Measurements from ENCODE around the gene C16orf89. TPM values are rescaled to one million over a fixed set of nuclear protein-coding genes. Genes with fewer than 3 reads are reported as not detected.
"Not testable (repeated sequence)": the region's sequence is repeated elsewhere in the genome, so short reads cannot be mapped to it uniquely, and the experiment has no call there.

The C16orf89 gene
- polyA plus RNA-seq, 1 donor, result 3.1 TPM

DNA sequence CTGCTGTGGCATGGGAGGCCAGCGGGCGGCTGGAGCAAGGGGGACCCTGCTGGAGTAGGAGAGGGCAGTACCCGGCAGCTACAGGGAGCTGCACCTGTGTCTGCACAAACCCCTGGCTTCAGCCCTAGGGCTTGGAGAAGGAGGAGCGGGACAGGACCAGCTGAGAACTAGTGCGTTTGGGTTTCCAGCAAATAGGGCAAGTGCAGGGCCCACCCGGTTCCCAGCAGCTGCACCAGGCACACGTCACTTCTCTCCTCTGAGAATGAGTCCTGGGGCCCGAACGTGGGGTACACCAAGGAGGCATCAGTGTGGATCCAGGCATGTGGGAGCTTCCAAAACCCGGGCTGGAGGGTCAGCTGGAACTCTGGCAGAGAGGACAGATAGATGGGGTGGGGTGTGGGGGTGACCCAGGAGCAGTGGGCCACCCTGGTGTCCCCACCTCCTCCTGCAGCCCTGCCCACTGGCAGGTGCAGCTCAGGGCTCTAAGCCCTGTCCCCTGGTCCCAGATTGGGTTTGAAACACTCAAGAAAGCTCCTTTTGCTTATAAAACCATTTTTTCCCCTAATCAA lies 5.6 kb downstream of the C16orf89 start:
- Histone ChIP-seq H3K36me3 (ENCODE audit: control insufficient read depth, insufficient read depth, low read length) (no peaks in the 10 kb centered on the region), H3K9me3 (ENCODE audit: control insufficient read depth, low read depth, low read length) (no peaks in the 10 kb centered on the region), H3K27ac (ENCODE audit: low read length) (no peak overlapping the region), H3K27me3 (ENCODE audit: control insufficient read depth, insufficient read depth, low read length) (no peaks in the 10 kb centered on the region), H3K4me1 (ENCODE audit: control insufficient read depth, insufficient read depth, low read length) (peaks cover 5% of the 10 kb centered on the region), H3K4me3 (ENCODE audit: low read length) (no peak overlapping the region)
- no CpG with 5 or more reads among the region's 10 CpGs for WGBS (ENCODE audit: insufficient coverage, low lambda C conversion rate)
- no peak for DNase-seq

DNA sequence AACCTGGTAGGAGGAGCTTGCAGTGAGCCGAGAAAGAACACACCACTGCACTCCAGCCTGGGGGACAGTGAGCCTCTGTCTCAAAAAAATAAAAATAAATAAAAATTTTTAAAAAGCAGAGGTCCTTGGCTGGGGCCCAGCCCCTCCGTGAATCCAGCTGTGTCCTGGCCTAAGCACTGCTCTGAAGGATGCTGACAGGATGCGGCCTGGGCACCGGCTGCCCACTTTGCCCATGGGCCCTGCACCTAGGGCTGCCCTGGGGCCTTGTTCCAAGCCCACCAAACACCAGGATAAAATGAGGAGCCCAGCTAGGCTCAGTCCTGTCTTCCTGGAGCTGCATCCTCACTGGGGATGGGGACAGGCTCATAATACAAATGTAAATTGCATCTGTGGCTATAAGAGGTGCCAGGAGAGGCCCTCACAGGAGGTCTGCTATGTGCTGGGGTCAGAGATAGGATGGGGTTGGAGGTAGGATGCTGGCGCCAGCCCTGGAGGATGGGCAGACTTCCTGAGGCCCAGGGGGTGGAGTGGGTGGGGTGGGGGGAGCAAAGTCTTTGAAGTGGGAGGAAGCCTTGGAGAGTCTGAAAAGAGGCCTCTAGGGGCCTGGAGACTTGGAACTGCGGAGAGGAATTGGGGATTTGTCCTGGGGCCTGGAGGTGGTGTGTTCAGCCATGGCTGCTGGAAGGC lies 6.2 kb downstream of the C16orf89 start:
- no peaks in the 10 kb centered on the region for H3K36me3 ChIP-seq (ENCODE audit: control insufficient read depth, insufficient read depth, low read length)
- no peaks in the 10 kb centered on the region for H3K27me3 ChIP-seq (ENCODE audit: control insufficient read depth, insufficient read depth, low read length)
- H3K27ac ChIP-seq (ENCODE audit: low read length), result no peak overlapping the region
- DNase-seq, result no peak
- no peaks in the 10 kb centered on the region for H3K9me3 ChIP-seq (ENCODE audit: control insufficient read depth, low read depth, low read length)
- no CpG with 5 or more reads among the region's 6 CpGs for WGBS (ENCODE audit: insufficient coverage, low lambda C conversion rate)
- peaks cover 1% of the 10 kb centered on the region for H3K4me1 ChIP-seq (ENCODE audit: control insufficient read depth, insufficient read depth, low read length)
- no peak overlapping the region for H3K4me3 ChIP-seq (ENCODE audit: low read length)

DNA sequence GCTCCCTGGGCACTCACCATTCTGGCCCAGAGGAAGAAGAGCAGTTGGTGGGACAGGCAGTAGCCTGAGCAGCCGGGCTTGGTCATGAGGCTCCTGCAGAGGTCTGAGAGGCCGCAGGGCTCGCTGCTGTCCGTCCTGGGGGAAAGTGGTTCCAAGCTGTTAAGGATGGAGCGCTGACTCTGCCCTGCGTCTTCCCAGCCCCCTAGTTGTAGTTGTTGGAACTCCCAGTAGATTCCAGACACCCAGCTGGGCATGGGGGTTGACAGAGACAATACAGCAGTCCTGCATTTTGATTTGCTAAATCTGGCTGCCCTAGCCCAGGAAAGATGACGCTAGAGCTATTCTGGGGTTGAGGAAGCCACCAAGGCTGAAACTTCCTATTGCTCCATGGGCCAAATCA lies 7.3 kb downstream of the C16orf89 start:
- Histone ChIP-seq H3K36me3 (ENCODE audit: control insufficient read depth, insufficient read depth, low read length) (no peaks in the 10 kb centered on the region), H3K27ac (ENCODE audit: low read length) (no peak overlapping the region), H3K4me1 (ENCODE audit: control insufficient read depth, insufficient read depth, low read length) (no peaks in the 10 kb centered on the region), H3K4me3 (ENCODE audit: low read length) (no peak overlapping the region), H3K9me3 (ENCODE audit: control insufficient read depth, low read depth, low read length) (no peaks in the 10 kb centered on the region), H3K27me3 (ENCODE audit: control insufficient read depth, insufficient read depth, low read length) (no peaks in the 10 kb centered on the region)
- no peak for DNase-seq
- no CpG with 5 or more reads among the region's 7 CpGs for WGBS (ENCODE audit: insufficient coverage, low lambda C conversion rate)

- DNase-seq, result peak in 1 of 2 donors; percentile 26
- Histone ChIP-seq H3K36me3 (ENCODE audit: control insufficient read depth, insufficient read depth, low read length) (no peaks in the 10 kb centered on the region), H3K9me3 (ENCODE audit: control insufficient read depth, low read depth, low read length) (no peaks in the 10 kb centered on the region), H3K4me1 (ENCODE audit: control insufficient read depth, insufficient read depth, low read length) (no peaks in the 10 kb centered on the region), H3K27me3 (ENCODE audit: control insufficient read depth, insufficient read depth, low read length) (no peaks in the 10 kb centered on the region), H3K27ac (ENCODE audit: low read length) (no peak overlapping the region), H3K4me3 (ENCODE audit: low read length) (no peak overlapping the region)
- no CpG with 5 or more reads among the region's 11 CpGs for WGBS (ENCODE audit: insufficient coverage, low lambda C conversion rate)
These were observed 9.4 kb downstream of the C16orf89 start for GRCh38 chr16:5056352-5056751.

DNA sequence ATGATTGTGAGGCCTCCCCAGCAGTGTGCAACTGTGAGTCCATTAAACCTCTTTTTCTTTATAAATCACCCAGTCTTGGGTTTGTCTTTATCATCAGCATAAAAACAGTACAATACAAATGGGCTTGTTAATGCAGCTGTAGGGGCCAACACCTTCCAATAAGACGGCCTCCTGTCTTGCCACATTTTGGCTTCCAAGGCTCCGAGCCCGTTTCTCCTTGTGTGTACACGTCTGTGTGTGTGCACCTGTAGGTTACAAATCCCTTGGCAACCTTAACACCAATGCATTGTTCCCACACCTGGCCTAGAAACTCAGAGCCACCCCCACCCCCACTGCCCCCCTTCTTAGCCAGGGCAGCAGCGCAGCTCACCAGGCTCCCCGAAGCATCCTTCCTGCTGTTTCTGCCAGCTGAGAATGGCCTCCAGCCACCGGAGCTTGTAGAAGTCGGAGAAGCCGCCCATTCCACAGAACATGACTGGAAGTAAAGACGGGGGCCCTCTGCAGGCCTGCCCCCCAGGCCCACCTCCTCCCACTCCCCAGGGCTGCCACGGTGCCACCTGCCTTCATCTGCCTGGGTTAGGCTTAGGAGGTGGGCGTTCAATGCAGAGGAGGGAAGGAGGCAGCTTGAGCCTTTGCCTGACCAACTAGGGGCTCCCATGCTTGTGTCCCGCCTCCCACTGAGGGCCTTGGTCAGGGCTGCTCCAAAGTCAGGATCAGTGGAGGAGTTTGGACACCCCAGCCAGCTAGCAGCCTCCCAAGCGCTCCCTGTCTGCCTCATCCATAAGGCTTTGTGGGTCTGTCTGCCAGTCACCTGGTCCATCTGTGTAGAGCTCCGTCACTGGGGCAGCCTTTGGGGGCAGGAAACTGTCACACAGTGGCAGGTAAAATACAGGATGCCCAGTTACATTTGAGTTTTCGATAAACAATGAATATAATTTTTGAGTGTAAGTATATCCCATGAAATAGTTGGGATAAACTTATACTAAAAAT lies 10.6 kb downstream of the C16orf89 start:
- no CpG with 5 or more reads among the region's 16 CpGs for WGBS (ENCODE audit: insufficient coverage, low lambda C conversion rate)
- no peak for DNase-seq
- Histone ChIP-seq H3K9me3 (ENCODE audit: control insufficient read depth, low read depth, low read length) (no peaks in the 10 kb centered on the region), H3K4me3 (ENCODE audit: low read length) (no peak overlapping the region), H3K36me3 (ENCODE audit: control insufficient read depth, insufficient read depth, low read length) (no peaks in the 10 kb centered on the region), H3K27me3 (ENCODE audit: control insufficient read depth, insufficient read depth, low read length) (no peaks in the 10 kb centered on the region), H3K4me1 (ENCODE audit: control insufficient read depth, insufficient read depth, low read length) (no peaks in the 10 kb centered on the region), H3K27ac (ENCODE audit: low read length) (no peak overlapping the region)

GRCh38 chr16:5046914-5047313 lies 18.8 kb downstream of the C16orf89 start:
- Histone ChIP-seq H3K27me3 (ENCODE audit: control insufficient read depth, insufficient read depth, low read length) (no peaks in the 10 kb centered on the region), H3K4me1 (ENCODE audit: control insufficient read depth, insufficient read depth, low read length) (no peaks in the 10 kb centered on the region), H3K4me3 (ENCODE audit: low read length) (no peak overlapping the region), H3K9me3 (ENCODE audit: control insufficient read depth, low read depth, low read length) (no peaks in the 10 kb centered on the region), H3K27ac (ENCODE audit: low read length) (no peak overlapping the region), H3K36me3 (ENCODE audit: control insufficient read depth, insufficient read depth, low read length) (no peaks in the 10 kb centered on the region)
- WGBS (ENCODE audit: insufficient coverage, low lambda C conversion rate), result no CpG with 5 or more reads among the region's 2 CpGs
- no peak for DNase-seq

- no peak overlapping the region for H3K4me3 ChIP-seq (ENCODE audit: low read length)
- DNase-seq, result no peak
- no peaks in the 10 kb centered on the region for H3K4me1 ChIP-seq (ENCODE audit: control insufficient read depth, insufficient read depth, low read length)
- no CpG with 5 or more reads among the region's 10 CpGs for WGBS (ENCODE audit: insufficient coverage, low lambda C conversion rate)
- no peak overlapping the region for H3K27ac ChIP-seq (ENCODE audit: low read length)
- H3K27me3 ChIP-seq (ENCODE audit: control insufficient read depth, insufficient read depth, low read length), result no peaks in the 10 kb centered on the region
- no peaks in the 10 kb centered on the region for H3K36me3 ChIP-seq (ENCODE audit: control insufficient read depth, insufficient read depth, low read length)
- H3K9me3 ChIP-seq (ENCODE audit: control insufficient read depth, low read depth, low read length), result no peaks in the 10 kb centered on the region
These were observed 20.1 kb downstream of the C16orf89 start for GRCh38 chr16:5045499-5046115.

DNA sequence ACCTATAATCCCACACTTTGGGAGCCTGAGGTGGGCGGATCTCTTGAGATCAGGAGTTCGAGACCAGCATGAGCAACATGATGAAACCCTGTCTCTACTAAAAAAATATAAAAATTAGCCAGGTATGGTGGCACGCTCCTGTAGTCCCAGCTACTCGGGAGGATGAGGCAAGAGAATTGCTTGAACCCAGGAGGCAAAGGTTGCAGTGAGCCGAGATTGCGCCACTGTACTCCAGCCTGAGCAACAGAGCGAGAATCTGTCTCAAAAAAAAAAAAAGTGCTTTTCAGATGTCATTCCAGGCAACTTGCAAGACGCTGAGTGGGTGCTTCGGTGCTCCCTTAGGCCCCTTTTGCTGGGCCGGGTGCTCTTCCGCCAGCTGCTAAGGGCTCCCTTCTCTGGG lies 21.2 kb downstream of the C16orf89 start:
- WGBS (ENCODE audit: insufficient coverage, low lambda C conversion rate), result no CpG with 5 or more reads among the region's 11 CpGs
- H3K27me3 ChIP-seq (ENCODE audit: control insufficient read depth, insufficient read depth, low read length); DNase-seq; H3K9me3 ChIP-seq (ENCODE audit: control insufficient read depth, low read depth, low read length); H3K27ac ChIP-seq (ENCODE audit: low read length); H3K36me3 ChIP-seq (ENCODE audit: control insufficient read depth, insufficient read depth, low read length); H3K4me3 ChIP-seq (ENCODE audit: low read length); H3K4me1 ChIP-seq (ENCODE audit: control insufficient read depth, insufficient read depth, low read length): not testable (repeated sequence)

GRCh38 chr16:5044011-5044540 lies 21.7 kb downstream of the C16orf89 start:
- no peak overlapping the region for H3K4me3 ChIP-seq (ENCODE audit: low read length)
- H3K27ac ChIP-seq (ENCODE audit: low read length), result no peak overlapping the region
- DNase-seq, result no peak
- no peaks in the 10 kb centered on the region for H3K9me3 ChIP-seq (ENCODE audit: control insufficient read depth, low read depth, low read length)
- no peaks in the 10 kb centered on the region for H3K27me3 ChIP-seq (ENCODE audit: control insufficient read depth, insufficient read depth, low read length)
- no CpG with 5 or more reads among the region's 8 CpGs for WGBS (ENCODE audit: insufficient coverage, low lambda C conversion rate)
- no peaks in the 10 kb centered on the region for H3K36me3 ChIP-seq (ENCODE audit: control insufficient read depth, insufficient read depth, low read length)
- H3K4me1 ChIP-seq (ENCODE audit: control insufficient read depth, insufficient read depth, low read length), result no peaks in the 10 kb centered on the region

DNA sequence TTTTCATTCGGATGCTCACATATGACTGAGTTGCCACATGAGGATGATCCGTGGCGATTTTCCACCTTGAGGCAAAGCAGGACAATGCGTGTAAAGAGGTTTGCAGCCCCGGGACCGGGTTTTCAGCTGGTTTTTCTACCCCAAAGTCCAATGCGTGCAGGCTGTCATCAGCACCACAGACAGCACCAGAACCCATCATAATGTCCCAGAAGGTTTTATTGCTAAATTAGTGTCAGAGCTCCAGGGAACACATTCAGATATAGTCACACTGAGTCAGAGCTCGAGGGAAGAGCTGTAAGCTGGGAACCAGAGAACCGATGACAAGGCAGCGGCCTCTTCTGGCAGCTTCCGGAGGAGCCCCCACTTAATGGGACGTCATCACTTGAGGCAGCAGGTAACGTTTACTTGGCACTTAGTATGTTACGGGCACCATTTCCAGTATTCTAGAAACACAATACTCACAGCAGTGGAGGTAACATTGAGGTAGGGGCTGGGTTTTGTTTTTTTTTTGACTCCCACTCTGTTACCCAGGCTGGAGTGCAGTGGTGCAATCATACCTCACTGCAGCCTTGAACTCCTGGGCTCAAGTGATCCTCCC lies 23.1 kb downstream of the C16orf89 start:
- Histone ChIP-seq H3K4me3 (ENCODE audit: low read length) (no peak overlapping the region), H3K27me3 (ENCODE audit: control insufficient read depth, insufficient read depth, low read length) (no peaks in the 10 kb centered on the region), H3K27ac (ENCODE audit: low read length) (no peak overlapping the region), H3K36me3 (ENCODE audit: control insufficient read depth, insufficient read depth, low read length) (no peaks in the 10 kb centered on the region), H3K9me3 (ENCODE audit: control insufficient read depth, low read depth, low read length) (no peaks in the 10 kb centered on the region), H3K4me1 (ENCODE audit: control insufficient read depth, insufficient read depth, low read length) (no peaks in the 10 kb centered on the region)
- DNase-seq, result no peak
- no CpG with 5 or more reads among the region's 14 CpGs for WGBS (ENCODE audit: insufficient coverage, low lambda C conversion rate)

Measured in large intestine (tissue), 3 donors.